GM21576 (cell line): Measurements from ENCODE around the gene PTPRN2.
"Not testable (repeated sequence)": the region's sequence is repeated elsewhere in the genome, so short reads cannot be mapped to it uniquely, and the experiment has no call there.

Source experiments
- ATAC-seq: cut with Tn5 transposase; IDR thresholded peaks from one replicate; pipeline ENCODE4 v1.9.1; 2021; ENCODE audit warnings: mild to moderate bottlenecking, moderate library complexity; ENCODE audit not compliant: unreplicated experiment

Gene PTPRN2

DNA sequence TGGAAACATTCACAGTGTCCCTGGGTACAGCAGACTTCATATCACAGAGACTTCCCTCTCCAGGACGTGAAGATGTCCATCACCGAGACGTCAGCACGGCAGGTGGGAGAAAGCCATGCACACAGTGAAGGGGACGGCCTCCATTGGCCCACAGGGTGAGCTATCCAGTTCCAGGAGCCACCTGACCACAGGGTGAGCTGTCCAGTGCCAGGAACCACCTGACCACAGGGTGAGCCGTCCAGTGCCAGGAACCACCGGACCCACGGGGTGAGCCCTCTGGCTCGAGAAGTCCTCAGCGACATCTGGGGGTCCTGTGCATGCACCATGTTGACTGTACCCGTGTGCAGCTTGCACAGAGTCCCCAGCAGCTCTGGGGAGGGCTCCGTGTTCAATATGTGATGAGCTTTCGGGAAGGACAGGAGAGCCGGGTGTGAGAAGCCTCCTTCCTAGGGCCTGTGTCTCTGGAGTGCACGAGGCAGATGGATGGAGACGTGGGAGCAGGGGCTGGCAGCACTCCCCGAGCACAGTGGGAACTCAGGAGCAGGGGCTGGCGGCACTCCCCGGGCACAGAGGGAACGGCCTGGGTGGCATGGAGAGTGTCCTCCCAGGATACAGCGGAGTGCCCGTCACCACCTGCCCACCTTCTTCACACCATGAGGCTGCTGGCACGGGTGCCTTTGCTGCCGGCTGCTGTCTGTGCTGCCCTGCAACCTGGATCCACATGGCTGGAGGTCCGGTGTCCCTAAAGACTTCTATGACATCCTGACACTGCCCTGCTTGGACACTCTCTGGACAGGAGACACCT lies 634.6 kb downstream of the PTPRN2 start:
- ATAC-seq = no peak

DNA sequence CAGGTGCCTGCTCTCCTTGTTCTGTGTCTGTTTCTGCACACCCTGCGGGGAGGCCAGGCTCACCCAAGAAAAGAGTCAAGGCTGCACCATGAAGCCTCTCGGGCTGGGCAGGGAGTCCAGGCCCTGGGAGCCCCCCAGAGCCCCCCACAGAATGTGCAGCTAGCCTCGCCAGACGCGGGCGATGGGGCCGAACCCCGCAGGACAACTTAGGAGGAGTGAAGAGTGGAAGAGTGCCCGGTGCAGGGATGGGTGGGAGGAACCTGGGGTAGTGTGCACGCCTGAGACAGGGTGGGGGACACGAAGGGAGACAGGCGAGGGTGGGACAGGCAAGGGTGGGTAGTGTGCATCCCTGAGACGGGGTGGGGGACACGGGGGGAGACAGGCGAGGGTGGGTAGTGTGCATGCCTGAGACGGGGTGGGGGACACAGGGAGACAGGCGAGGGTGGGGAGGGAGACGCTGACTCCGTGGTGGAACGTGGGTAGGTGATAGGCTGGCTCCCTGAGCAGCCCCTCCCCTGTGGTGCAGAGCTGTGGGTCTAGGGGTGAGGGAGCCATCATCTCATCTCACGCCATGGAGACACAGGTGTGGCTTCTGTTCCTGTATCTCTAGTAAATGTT lies 635.5 kb downstream of the PTPRN2 start:
- ATAC-seq = no peak

DNA sequence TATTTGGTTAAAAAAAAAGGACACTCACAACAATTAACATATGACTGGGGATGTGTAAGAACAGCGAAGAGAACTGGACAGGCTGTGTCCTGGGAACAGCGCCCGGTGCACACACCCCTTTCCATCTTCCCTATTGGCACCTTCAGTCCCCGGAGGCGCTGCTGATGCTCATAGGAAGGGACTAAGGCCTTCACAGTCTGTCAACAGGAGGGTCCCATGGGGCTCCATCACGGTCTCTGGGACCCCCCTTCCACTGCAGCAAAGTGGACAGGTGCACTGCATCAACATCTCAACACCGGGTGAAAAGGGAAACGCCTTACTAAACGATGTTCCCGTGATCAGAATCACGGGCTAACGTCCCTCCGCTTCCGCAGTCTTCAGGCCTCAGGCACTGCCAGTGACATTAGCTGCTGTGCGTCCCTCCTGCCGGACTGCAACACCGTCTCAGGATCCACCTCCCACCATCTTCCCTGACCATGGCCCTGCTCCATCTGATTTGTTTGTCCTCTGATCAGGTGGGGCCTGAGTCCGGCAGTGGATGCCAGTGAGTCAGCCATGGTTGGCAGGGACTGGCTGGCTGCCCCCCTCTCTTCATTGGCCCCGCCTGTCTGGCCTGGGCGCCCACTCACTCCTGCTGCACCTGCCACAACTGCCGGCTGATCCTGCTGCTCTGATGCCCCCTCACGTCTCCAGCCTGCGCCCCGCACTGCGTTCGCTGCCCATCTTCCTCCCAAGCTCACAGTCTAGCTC lies 636.1 kb downstream of the PTPRN2 start:
- ATAC-seq = no peak

DNA sequence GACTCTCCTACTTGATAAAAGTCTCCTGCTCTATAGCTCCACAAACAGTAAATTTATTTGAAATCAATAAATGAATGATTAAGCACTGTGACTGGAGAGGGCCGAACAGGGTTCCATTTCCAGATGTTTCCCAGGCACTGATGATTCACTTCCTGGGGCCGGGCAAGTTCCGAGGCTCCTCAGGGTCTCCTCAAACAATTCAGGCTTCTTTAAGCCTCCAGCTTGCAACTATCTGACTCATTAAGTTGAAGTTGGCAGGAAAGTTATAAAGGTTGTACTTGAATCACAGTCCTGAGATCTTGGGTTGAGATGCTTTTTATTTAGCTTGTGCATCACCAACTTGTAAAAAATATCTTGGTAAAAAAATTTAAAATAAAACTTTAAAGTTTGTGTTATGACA lies 637.9 kb downstream of the PTPRN2 start:
- no peak for ATAC-seq

DNA sequence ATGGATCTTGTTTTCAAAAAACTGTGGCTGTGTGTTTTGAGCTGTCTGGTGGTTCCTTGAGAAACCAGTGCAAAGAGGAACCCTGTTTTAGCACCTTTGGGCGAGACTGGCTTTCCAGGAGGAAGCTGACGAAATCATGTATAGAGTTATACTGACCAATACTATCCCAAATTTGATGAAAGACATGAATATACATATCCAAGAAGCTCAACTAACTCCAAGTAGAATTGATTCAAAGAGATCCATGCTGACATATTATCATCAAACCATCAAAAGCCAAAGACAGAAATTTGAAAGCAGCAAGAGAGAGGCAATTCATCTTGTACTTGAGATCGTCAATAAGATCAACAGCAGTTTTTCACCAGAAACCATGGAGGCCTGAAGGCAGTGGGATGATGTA lies 640.1 kb downstream of the PTPRN2 start:
- ATAC-seq = no peak

DNA sequence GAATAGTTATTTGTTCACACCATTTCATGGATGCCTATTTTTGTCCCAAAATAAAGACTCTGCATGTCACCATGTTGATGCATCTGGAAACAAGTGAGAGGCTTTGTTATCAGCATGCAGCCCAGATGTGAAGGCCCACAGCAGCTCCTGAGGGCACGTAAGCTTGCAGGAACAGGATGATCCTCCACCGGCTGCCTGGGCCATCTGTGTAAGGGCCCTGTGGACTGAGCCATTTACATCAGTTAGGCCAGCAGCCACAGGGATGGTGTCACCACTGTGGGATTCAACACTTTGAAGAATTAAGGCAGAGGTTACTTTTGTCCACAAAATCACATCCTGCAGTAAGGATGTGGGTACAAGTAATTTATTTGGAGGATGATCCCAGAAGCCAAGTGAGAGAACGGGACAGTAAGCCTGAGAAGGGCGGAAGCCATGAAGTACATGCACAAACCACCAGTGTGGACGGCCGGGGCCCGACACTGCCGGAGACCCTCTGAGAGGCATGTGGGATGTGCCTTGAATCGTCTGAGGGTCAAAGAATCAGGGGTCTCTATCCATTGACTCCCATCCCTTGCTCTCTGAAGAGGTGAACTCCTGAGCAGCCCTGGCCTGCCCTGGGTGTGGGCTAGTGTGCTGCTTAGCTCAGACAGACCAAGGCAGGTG lies 641.1 kb downstream of the PTPRN2 start:
- no peak for ATAC-seq

DNA sequence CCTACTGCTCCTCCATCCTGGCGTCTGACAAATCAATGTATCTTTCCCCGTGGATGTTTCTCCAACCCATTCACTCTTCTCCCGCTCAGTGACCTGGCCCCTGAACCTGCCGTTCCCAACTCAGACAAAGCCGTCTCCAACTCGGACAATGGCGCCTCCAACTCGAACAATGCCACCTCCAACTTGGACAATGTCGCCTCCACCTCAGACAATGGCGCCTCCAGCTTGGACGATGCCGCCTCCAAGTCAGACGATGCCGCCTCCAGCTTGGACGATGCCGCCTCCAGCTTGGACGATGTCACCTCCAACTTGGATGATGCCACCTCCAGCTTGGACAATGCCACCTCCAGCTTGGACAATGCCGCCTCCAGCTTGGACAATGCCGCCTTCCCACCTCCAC lies 642.2 kb downstream of the PTPRN2 start:
- no peak for ATAC-seq

DNA sequence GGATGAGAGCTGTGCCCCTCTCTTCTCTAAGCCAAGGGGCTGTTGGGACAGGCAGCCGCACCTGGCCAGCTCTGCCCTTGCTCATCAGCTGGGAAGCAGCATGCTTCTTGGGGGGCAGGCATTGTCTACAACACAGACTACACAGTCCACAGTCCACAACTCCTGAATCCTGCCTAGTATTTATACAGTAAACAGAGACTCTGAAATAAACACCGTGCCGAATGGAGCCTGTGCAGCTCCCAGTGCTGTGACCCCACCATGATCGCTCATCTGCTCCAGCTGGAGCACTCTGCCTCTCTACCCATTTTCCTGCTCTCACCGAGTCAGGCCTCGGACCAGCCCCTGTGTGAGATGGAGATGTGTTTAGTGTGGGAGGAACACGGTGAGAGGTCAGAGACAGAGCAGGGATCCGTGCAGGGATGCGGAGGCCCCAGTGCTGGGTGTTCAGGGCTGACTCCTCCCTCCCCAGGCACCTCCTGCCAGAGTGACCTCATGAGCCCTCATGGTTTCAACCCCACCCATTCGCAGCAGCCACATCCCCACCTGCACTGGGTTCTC lies 642.8 kb downstream of the PTPRN2 start:
- no peak for ATAC-seq

DNA sequence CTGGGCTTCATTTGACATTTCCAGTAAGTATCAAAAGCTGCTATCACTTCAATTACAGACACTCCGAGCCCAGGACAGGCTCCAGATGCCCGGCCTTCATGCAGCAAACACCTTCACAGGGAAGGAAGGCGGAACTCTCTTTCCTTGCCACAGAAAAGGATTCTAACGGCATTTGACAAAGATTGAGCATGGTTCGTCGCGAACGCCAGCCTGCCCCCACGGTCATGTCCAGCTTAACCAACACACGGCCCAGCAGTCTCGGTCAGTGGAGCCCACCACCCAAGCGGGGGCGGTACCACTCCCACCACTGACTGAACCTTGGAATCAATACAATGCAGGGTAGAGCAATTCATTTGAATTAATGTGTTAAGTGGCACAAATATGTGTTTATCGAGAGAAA lies 643.6 kb downstream of the PTPRN2 start:
- no peak for ATAC-seq

DNA sequence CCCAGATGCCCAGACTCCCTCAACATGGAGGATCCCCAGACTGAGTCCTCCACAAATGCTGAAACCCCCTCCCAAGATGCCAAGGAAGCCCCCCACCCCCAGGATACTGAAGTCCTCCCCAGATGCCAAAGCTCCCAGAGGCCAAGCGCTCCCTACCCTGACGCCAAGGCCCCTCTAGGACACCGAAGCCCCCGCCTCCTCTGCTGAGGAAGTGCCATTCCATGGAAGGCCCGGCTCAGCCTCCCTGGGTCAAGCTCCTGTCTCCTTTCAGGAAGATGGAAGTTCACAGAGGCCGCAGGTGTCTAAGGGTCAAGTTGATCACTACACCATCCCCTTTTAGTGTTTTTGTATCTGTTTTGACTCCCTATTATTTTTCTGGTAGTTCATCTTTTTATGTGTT lies 644.1 kb downstream of the PTPRN2 start:
- ATAC-seq = no peak

DNA sequence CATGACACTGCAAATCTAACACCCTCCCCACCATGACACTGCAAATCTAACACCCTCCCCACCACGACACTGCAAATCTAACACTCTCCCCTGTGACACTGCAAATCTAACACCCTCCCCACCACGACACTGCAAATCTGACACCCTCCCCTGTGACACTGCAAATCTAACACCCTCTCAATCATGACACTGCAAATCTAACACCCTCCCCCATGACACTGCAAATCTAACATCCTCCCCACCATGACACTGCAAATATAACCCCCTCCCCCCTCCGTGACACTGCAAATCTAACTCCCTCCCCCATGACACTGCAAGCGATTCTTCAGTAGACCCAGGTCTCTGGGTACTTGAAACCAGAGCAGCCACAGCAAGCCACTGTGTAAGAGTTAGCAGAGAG lies 646.4 kb downstream of the PTPRN2 start:
- no peak for ATAC-seq

DNA sequence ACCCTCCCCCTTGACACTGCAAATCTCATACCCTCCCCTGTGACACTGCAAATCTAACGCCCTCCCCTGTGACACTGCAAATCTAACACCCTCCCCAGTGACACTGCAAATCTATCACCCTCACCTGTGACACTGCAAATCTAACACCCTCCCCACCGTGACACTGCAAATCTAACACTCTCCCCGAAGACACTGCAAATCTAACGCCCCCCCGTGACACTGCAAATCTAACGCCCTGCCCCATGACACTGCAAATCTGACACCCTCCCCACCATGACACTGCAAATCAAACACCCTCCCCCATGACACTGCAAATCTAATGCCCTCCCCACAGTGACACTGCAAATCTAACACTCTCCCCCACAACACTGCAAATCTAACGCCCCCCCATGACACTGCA lies 647.1 kb downstream of the PTPRN2 start:
- ATAC-seq = no peak

DNA sequence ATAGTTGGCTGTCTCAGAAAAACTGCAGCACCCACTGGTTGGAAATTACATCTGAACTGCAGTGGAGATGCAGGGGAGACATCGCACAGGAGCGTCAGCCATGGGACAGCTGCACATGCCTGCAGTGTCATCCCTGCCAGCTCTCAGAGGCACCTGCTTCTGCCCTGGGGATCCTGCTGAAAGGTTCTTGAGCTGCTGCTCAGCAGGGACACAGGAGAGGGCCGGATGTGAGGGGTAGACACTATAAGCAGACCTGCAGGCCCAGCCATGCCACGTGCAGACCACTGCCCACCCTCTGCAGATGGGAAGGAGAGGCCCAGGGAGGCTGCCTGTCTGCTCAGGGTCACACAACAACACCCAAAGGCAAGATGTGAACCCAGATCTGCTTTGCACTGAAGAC lies 649.4 kb downstream of the PTPRN2 start:
- no peak for ATAC-seq

DNA sequence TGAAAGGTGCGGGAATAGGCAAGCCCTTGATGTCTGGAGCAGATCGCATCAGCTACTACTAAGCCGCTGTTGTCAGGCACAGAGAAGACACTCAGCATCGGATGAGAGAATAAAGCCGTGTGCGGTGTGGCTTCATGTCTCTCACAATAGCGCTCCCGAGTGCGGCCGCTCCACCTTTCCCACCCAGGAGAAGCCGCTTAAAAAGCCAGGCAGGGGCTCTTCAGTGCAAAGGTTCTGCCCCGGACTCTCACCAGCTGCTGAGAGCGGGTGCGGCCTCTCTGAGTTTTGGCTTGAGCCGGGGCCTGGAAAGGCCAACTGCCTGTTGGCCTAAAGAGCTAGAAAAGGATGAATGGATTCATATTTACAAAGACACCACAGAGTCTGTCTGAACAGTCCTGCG lies 650.2 kb downstream of the PTPRN2 start:
- ATAC-seq = no peak

DNA sequence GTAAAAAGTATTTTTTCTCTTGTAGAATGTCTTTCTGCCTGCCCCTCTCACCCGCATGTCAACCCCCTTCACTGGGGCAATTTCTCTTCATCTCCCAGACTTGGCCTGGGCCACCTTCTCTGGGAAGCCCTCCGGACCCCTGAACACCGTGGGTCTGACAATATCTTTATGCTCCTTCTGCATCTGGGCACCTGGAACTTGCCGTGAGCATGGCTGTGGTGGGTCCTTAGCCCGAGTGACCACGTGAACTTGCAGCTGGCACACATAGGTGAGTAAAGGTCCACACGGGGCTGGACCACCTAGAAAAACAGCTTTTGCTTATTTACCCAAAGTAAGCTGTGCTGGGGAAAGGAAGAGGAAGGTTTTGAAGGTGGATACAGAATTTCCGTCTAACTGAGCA lies 650.6 kb downstream of the PTPRN2 start:
- no peak for ATAC-seq

DNA sequence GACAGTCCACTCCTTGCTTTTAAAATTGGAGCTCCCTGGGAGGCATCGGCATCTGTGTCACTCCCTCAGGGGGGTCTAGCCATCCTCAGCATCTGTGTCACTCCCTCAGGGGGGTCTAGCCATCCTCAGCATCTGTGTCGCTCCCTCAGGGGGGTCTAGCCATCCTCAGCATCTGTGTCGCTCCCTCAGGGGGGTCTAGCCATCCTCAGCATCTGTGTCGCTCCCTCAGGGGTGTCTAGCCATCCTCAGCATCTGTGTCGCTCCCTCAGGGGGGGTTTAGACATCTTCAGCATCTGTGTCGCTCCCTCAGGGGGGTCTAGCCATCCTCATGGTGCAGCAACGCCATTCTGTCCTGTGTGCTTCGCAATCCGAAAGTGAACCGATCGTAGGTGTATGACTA lies 651.9 kb downstream of the PTPRN2 start:
- not testable (repeated sequence) for ATAC-seq

DNA sequence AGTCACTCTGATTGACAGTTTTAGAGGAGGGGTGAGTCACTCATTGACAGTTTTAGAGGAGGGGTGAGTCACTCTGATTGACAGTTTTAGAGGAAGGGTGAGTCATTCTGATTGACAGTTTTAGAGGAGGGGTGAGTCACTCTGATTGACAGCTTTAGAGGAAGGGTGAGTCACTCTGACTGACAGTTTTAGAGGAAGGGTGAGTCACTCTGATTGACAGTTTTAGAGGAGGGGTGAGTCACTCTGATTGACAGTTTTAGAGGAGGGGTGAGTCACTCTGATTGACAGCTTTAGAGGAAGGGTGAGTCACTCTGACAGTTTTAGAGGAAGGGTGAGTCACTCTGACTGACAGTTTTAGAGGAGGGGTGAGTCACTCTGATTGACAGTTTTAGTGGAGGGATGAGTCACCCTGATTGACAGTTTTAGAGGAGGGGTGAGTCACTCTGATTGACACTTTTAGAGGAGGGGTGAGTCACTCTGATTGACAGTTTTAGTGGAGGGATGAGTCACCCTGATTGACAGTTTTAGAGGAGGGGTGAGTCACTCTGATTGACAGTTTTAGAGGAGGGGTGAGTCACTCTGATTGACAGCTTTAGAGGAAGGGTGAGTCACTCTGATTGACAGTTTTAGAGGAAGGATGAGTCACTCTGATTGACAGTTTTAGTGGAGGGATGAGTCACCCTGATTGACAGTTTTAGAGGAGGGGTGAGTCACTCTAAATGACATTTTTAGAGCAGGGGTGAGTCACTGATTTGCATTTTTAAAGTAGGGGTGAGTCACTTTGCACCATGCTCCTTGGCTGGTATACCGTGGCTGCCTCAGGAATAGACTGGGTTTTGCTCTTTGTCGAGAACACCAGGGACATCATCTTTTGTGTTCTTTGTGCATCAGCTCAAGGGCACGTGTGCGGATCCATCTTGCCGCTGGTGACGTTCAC lies 654.1 kb downstream of the PTPRN2 start:
- ATAC-seq = not testable (repeated sequence)

DNA sequence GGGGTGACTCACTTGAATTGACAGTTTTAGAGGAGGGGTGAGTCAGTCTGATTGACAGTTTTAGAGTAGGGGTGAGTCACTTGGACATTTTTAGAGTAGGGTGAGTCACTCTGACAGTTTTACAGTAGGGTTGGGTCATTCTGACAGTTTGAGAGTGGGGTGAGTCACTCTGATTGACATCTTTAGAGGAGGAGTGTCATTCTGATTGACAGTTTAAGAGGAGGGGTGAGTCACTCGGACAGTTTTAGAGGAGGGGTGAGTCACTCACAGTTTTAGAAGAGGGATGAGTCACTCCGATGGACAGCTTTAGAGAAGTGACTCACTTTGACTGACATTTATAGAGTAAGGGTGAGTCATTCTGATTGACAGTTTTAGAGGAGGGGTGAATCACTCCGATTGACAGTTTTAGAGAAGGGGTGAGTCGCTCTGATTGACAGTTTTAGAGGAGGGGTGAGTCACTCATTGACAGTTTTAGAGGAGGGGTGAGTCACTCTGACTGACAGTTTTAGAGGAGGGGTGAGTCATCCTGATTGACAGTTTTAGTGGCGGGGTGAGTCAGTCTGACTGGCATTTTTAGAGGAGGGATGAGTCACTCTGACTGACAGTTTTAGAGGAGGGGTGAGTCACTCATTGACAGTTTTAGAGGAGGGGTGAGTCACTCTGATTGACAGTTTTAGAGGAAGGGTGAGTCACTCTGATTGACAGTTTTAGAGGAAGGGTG lies 655.0 kb downstream of the PTPRN2 start:
- ATAC-seq = no peak

DNA sequence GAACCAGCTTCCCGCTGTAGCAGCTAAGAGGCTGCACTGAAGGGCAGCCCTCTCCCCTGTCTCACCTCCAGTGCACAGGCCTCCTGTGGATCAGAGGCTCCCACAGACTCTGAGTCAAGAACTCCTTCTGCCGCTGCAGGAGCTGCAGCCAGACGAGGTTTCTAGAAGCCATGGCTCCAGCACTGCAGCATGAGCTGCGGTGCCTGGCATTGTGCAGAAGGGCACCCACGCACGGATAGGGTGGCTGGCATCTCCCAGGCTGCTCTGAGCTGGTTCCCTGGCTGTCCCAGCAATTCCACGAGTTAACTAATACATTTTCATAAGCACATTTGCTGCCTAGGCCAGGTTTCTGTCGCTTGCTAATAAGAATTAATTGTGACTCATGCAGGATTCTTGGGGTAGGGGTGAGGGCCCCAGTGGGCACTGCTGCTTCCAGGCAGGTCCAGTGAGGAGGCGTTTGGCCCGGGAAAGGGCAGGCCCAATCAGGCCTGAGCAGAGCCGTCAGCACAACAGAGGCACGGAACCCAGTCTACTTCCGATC lies 656.6 kb downstream of the PTPRN2 start:
- ATAC-seq = no peak
